Activated naive CD4-positive, alpha-beta T cell treated with anti-CD3 and anti-CD28 coated beads, Interleukin-2, amount 10 ng/mL, durations not matched to agents 7 days and 5 days (primary cell): ENCODE measurements around the gene DAB2.

ENCODE experiments used
- CTCF ChIA-PET: fragments of 350-600 bp; sonication (Branson Sonifier 250); formaldehyde crosslinking; loops from one replicate; lab custom pipeline; 2021; ENCODE audit warnings: antibody characterized with exemption; lab: Charles Lee
- DNase-seq: peaks from one replicate; pipeline ENCODE4 v3.0.0-alpha.2; 2020
- H3K27ac Mint-ChIP-seq: one replicate; pipeline ENCODE4 v1.8.0; 2021; ENCODE audit warnings: mild to moderate bottlenecking, moderate library complexity, mixed read lengths
- H3K27me3 Mint-ChIP-seq: one replicate; pipeline ENCODE4 v1.8.0; 2021; ENCODE audit warnings: mild to moderate bottlenecking, mixed read lengths
- H3K36me3 Mint-ChIP-seq: one replicate; pipeline ENCODE4 v1.8.0; 2021; ENCODE audit warnings: mixed read lengths
- H3K4me1 Mint-ChIP-seq: one replicate; pipeline ENCODE4 v1.8.0; 2021; ENCODE audit warnings: mixed read lengths
- H3K4me3 Mint-ChIP-seq: one replicate; pipeline ENCODE4 v1.8.0; 2021; ENCODE audit warnings: mild to moderate bottlenecking, moderate library complexity, mixed read lengths
- H3K9me3 Mint-ChIP-seq: one replicate; pipeline ENCODE4 v1.8.0; 2021; ENCODE audit warnings: mixed read lengths

The DAB2 gene

GRCh38 chr5:39370555-39371366 is 54.0 kb downstream of the DAB2 start:
- CTCF ChIA-PET = no interaction called here
- Mint-ChIP-seq H3K36me3 (no peaks in the 10 kb centered on the region), H3K9me3 (no peaks in the 10 kb centered on the region), H3K27ac (no peak overlapping the region), H3K4me1 (no peaks in the 10 kb centered on the region), H3K27me3 (peaks cover 4% of the 10 kb centered on the region), H3K4me3 (no peak overlapping the region)
- DNase-seq = no peak

GRCh38 chr5:39369123-39369815 is 55.5 kb downstream of the DAB2 start:
- no peak for DNase-seq
- Mint-ChIP-seq H3K27ac (no peak overlapping the region), H3K27me3 (peaks cover 4% of the 10 kb centered on the region), H3K36me3 (no peaks in the 10 kb centered on the region), H3K4me3 (no peak overlapping the region), H3K4me1 (no peaks in the 10 kb centered on the region), H3K9me3 (no peaks in the 10 kb centered on the region)
- CTCF ChIA-PET = no interaction called here

- Mint-ChIP-seq H3K4me1 (no peaks in the 10 kb centered on the region), H3K4me3 (no peak overlapping the region), H3K27ac (no peak overlapping the region), H3K9me3 (no peaks in the 10 kb centered on the region), H3K27me3 (peaks cover 4% of the 10 kb centered on the region), H3K36me3 (no peaks in the 10 kb centered on the region)
- CTCF ChIA-PET = interaction anchor here (1.2 kb wide), 1 partner anchor 8 kb away, joined by 6 read pairs; no protein-coding TSS in a partner anchor
- DNase-seq = no peak
These were observed 56.7 kb downstream of the DAB2 start for GRCh38 chr5:39368116-39368515.

GRCh38 chr5:39367711-39368110 is 57.1 kb downstream of the DAB2 start:
- H3K36me3 Mint-ChIP-seq = no peaks in the 10 kb centered on the region
- no peak for DNase-seq
- no peak overlapping the region for H3K27ac Mint-ChIP-seq
- no peaks in the 10 kb centered on the region for H3K4me1 Mint-ChIP-seq
- CTCF ChIA-PET = interaction anchor here (1.2 kb wide), 1 partner anchor 8 kb away, joined by 6 read pairs; no protein-coding TSS in a partner anchor
- no peaks in the 10 kb centered on the region for H3K9me3 Mint-ChIP-seq
- peaks cover 4% of the 10 kb centered on the region for H3K27me3 Mint-ChIP-seq
- no peak overlapping the region for H3K4me3 Mint-ChIP-seq

GRCh38 chr5:39364367-39364766 is 60.4 kb downstream of the DAB2 start, which contains the start of gene C9:
Gene C9 (minus strand): TSS chr5:39364495. CDS start chr5:39364464, 31 bp downstream.
- Mint-ChIP-seq H3K27me3 (no peaks in the 10 kb centered on the region), H3K27ac (no peak within 1 kb of the TSS), H3K9me3 (no peaks in the 10 kb centered on the region), H3K4me1 (no peaks in the 10 kb centered on the region), H3K36me3 (no peaks in the 10 kb centered on the region), H3K4me3 (no peak within 1 kb of the TSS)
- CTCF ChIA-PET = no interaction called here
- DNase-seq = no peak

GRCh38 chr5:39363217-39363616 is 61.6 kb downstream of the DAB2 start:
- DNase-seq = no peak
- no peaks in the 10 kb centered on the region for H3K27me3 Mint-ChIP-seq
- no peaks in the 10 kb centered on the region for H3K4me1 Mint-ChIP-seq
- H3K9me3 Mint-ChIP-seq = peaks cover 2% of the 10 kb centered on the region
- no peaks in the 10 kb centered on the region for H3K36me3 Mint-ChIP-seq
- H3K4me3 Mint-ChIP-seq = no peak overlapping the region
- CTCF ChIA-PET = no interaction called here
- H3K27ac Mint-ChIP-seq = no peak overlapping the region

- H3K27me3 Mint-ChIP-seq = no peaks in the 10 kb centered on the region
- no peak overlapping the region for H3K27ac Mint-ChIP-seq
- H3K4me1 Mint-ChIP-seq = no peaks in the 10 kb centered on the region
- CTCF ChIA-PET = interaction anchor here (0.6 kb wide), 1 partner anchor 14 kb away, joined by 3 read pairs; no protein-coding TSS in a partner anchor
- no peaks in the 10 kb centered on the region for H3K36me3 Mint-ChIP-seq
- no peak for DNase-seq
- H3K9me3 Mint-ChIP-seq = peaks cover 2% of the 10 kb centered on the region
- no peak overlapping the region for H3K4me3 Mint-ChIP-seq
These were observed 62.1 kb downstream of the DAB2 start for GRCh38 chr5:39362646-39363045.

- Mint-ChIP-seq H3K36me3 (no peaks in the 10 kb centered on the region), H3K4me3 (no peak overlapping the region), H3K9me3 (peaks cover 2% of the 10 kb centered on the region), H3K27ac (no peak overlapping the region), H3K4me1 (no peaks in the 10 kb centered on the region), H3K27me3 (no peaks in the 10 kb centered on the region)
- CTCF ChIA-PET = no interaction called here
- DNase-seq = no peak
These were observed 63.5 kb downstream of the DAB2 start for GRCh38 chr5:39361306-39361705.

- Mint-ChIP-seq H3K4me3 (no peak overlapping the region), H3K27me3 (no peaks in the 10 kb centered on the region), H3K27ac (no peak overlapping the region), H3K4me1 (no peaks in the 10 kb centered on the region), H3K36me3 (no peaks in the 10 kb centered on the region), H3K9me3 (peaks cover 2% of the 10 kb centered on the region)
- no peak for DNase-seq
- CTCF ChIA-PET = no interaction called here
These were observed 64.2 kb downstream of the DAB2 start for GRCh38 chr5:39360471-39361111.

- Mint-ChIP-seq H3K27me3 (peaks cover 4% of the 10 kb centered on the region), H3K27ac (no peak overlapping the region), H3K9me3 (peaks cover 15% of the 10 kb centered on the region), H3K4me3 (no peak overlapping the region), H3K36me3 (no peaks in the 10 kb centered on the region), H3K4me1 (no peaks in the 10 kb centered on the region)
- DNase-seq = no peak
- CTCF ChIA-PET = no interaction called here
These were observed 68.5 kb downstream of the DAB2 start for GRCh38 chr5:39356263-39356662.

- Mint-ChIP-seq H3K4me1 (no peaks in the 10 kb centered on the region), H3K27ac (no peak overlapping the region)
- DNase-seq = no peak
These were observed 69.5 kb downstream of the DAB2 start for GRCh38 chr5:39355324-39355723.

GRCh38 chr5:39353717-39354399 is 70.9 kb downstream of the DAB2 start:
- Mint-ChIP-seq H3K36me3 (no peaks in the 10 kb centered on the region), H3K27me3 (peaks cover 4% of the 10 kb centered on the region), H3K9me3 (peaks cover 24% of the 10 kb centered on the region), H3K4me3 (no peak overlapping the region), H3K4me1 (no peaks in the 10 kb centered on the region), H3K27ac (no peak overlapping the region)
- CTCF ChIA-PET = no interaction called here
- DNase-seq = no peak

More at GRCh38 chr5:39355324-39355723, 69.5 kb downstream of the DAB2 start:
- Mint-ChIP-seq H3K36me3 (no peaks in the 10 kb centered on the region), H3K9me3 (peaks cover 21% of the 10 kb centered on the region), H3K4me3 (no peak overlapping the region), H3K27me3 (peaks cover 4% of the 10 kb centered on the region)
- CTCF ChIA-PET = no interaction called here

- H3K4me3 Mint-ChIP-seq = no peak overlapping the region
- no peaks in the 10 kb centered on the region for H3K4me1 Mint-ChIP-seq
- no peaks in the 10 kb centered on the region for H3K36me3 Mint-ChIP-seq
- DNase-seq = no peak
- H3K27ac Mint-ChIP-seq = no peak overlapping the region
- CTCF ChIA-PET = no interaction called here
- H3K27me3 Mint-ChIP-seq = peaks cover 4% of the 10 kb centered on the region
- peaks cover 24% of the 10 kb centered on the region for H3K9me3 Mint-ChIP-seq
These were observed 71.8 kb downstream of the DAB2 start for GRCh38 chr5:39352951-39353350.

GRCh38 chr5:39352170-39352569 is 72.6 kb downstream of the DAB2 start:
- no peaks in the 10 kb centered on the region for H3K4me1 Mint-ChIP-seq
- CTCF ChIA-PET = no interaction called here
- H3K4me3 Mint-ChIP-seq = no peak overlapping the region
- H3K9me3 Mint-ChIP-seq = peaks cover 24% of the 10 kb centered on the region
- no peak for DNase-seq
- H3K27me3 Mint-ChIP-seq = peaks cover 4% of the 10 kb centered on the region
- no peaks in the 10 kb centered on the region for H3K36me3 Mint-ChIP-seq
- H3K27ac Mint-ChIP-seq = no peak overlapping the region
